ENCODE results near the gene NUP153.

NUP153 gene

DNA sequence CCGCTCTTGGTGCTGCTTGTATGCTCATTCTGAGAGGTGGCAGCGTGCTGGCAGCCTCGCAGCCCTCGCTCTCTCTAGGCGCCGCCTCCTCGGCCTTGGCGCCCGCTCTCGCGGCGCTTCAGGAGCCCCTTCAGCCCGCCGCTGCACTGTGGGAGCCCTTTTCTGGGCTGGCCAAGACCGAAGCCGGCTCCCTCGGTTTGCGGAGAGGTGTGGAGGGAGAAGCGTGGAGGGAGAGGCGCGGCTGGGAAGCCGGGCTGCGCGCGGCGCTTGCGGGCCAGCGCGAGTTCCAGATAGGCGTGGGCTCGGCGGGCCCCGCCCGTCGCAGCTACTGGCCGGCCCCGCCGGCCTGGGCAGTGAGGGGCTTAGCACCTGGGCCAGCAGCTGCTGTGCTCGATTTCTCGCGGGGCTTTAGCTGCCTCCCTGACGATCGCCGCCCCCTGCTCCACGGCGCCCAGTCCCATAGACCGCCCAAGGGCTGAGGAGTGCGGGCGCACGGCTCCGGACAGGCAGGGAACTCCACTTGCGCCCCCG, 126.1 kb downstream of the NUP153 start:
- Histone ChIP-seq H3K27ac (no peak overlapping the region), H3K27me3 (peaks cover 19% of the 10 kb centered on the region), H3K4me2 (peak overlapping the region; percentile 50)

DNA sequence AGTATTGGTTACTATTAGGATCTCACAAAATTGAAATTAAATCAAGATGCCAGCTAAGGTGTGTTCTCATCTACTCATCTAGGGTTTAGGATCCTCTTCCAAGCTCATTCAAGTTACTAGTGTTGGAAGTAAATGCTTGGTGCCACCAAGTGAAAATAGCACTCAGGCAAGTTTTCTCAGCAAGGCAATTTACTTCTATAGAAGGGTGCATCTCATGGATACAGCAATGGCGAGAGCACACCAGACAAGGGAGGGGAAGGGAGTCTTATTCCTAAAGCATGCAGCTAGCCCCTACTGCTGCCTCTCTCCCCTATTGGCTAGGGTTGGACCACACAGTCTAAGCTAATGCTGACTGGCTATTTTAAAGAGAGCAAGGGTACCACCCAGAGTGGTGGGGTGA, 129.7 kb downstream of the NUP153 start:
- Histone ChIP-seq H3K36me3 (0 out of 2 replicates have a peak, but pooled peaks cover 3% of the 10 kb centered on the region), H3K4me1 (no peaks in the 10 kb centered on the region), H4K20me1 (no peaks in the 10 kb centered on the region), H3K9me3 (peaks cover 56% of the 10 kb centered on the region), H3K9ac (no peak overlapping the region), H3K27ac (no peak overlapping the region), H3K4me2 (no peak overlapping the region), H3K27me3 (peaks cover 19% of the 10 kb centered on the region), H3K4me3 (no peak overlapping the region)
- TF ChIP-seq Cebpa-rat (IDR thresholded peaks at IDR 0.05), result no peak

More for the DNA sequence above, 126.1 kb downstream of the NUP153 start:
- Histone ChIP-seq H3K4me1 (peaks cover 19% of the 10 kb centered on the region), H4K20me1 (no peaks in the 10 kb centered on the region), H3K4me3 (peak overlapping the region; percentile 61), H3K36me3 (0 out of 2 replicates have a peak, but pooled peaks cover 3% of the 10 kb centered on the region), H3K9me3 (peaks cover 46% of the 10 kb centered on the region), H3K9ac (no peak overlapping the region)
- TF ChIP-seq Cebpa-rat (IDR thresholded peaks at IDR 0.05), result no peak

DNA sequence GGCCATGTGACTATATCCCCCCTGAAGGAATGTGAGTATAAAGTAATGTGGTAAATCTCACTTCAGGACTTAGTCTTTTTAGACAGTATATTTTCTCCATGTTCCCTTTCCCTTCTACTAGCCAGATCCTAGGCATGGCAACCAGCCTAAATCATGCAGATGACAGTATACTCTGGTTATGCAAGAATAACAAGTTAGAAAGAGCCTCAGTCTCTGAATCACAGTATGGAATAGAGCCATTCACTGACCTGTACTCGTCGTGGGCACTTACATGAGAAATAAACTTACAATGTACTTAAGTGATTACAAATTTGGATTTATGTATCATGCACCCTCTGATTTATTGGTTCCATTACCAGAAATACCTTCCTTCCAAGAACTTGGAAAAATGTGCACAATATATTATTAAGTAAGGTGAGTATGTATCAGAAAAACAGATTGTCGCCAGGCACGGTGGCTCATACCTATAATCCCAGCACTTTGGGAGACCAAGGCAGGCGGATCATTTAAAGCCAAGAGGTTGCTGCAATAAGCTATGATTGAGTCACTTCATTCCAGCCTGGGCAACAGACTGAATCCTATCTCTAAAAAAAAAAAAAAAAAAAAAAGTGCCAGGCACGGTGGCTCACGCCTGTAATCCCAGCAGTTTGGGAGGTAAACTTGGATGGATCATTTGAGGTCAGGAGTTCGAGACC, 131.7 kb downstream of the NUP153 start:
- no peak overlapping the region for H3K4me3 ChIP-seq
- H3K9me3 ChIP-seq, result peaks cover 37% of the 10 kb centered on the region
- H4K20me1 ChIP-seq, result no peaks in the 10 kb centered on the region
- 0 out of 2 replicates have a peak, but pooled peaks cover 3% of the 10 kb centered on the region for H3K36me3 ChIP-seq
- H3K27me3 ChIP-seq, result peaks cover under 1% of the 10 kb centered on the region; the same call in 1 of the 2 replicates
- H3K27ac ChIP-seq, result no peak overlapping the region
- H3K4me2 ChIP-seq, result no peak overlapping the region
- H3K4me1 ChIP-seq, result no peaks in the 10 kb centered on the region
- H3K9ac ChIP-seq, result no peak overlapping the region
- no peak for TF ChIP-seq Cebpa-rat (IDR thresholded peaks at IDR 0.05)

DNA sequence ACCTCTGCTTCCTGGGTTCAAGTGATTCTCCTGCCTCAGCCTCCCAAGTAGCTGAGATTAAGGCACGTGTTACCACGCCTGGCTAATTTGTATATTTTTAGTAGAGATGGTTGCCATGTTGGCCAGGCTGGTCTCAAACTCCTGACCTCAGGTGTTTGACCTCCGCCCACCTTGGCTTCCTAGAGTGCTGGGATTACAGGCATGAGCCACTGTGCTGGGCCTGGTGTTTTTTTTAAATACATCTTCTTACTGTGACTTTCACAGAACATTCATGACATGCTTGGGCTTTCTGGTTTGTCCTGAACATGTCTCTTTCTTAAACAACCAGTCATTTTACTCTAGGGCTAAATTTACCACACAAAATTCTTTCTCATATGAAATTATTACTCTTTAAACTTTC, 141.3 kb downstream of the NUP153 start:
- H3K9ac ChIP-seq, result no peak overlapping the region
- no peaks in the 10 kb centered on the region for H3K36me3 ChIP-seq
- H3K9me3 ChIP-seq, result peaks cover 65% of the 10 kb centered on the region
- H3K27ac ChIP-seq, result no peak overlapping the region
- no peak overlapping the region for H3K4me2 ChIP-seq
- no peak overlapping the region for H3K4me3 ChIP-seq
- no peak for TF ChIP-seq Cebpa-rat (IDR thresholded peaks at IDR 0.05)
- H3K27me3 ChIP-seq, result no peaks in the 10 kb centered on the region
- H3K4me1 ChIP-seq, result no peaks in the 10 kb centered on the region
- no peaks in the 10 kb centered on the region for H4K20me1 ChIP-seq
